DND-41 (cell line): ENCODE results near the gene SSUH2.

Experiments
- ATAC-seq: fragments of 200-7000 bp; cut with Tn5 transposase; 3 replicates; pipeline ENCODE4 v1.9.1; 2021; ENCODE audit warnings: low read depth; ENCODE audit not compliant: insufficient read depth
- DNase-seq: peaks from one replicate; pipeline ENCODE4 v3.0.0-alpha.2; 2020
- H2AFZ ChIP-seq: 2 replicates; pipeline ENCODE4 v1.6.0; 2012; ENCODE audit warnings: low read depth, low read length
- H3K27ac ChIP-seq: 2 replicates; pipeline ENCODE4 v1.5.1; 2012; ENCODE audit warnings: low read length, inconsistent platforms
- H3K27me3 ChIP-seq: fragments of 200-600 bp; sonication (generic); 2 replicates; pipeline ENCODE4 v1.6.0; 2012; ENCODE audit warnings: low read length, mild to moderate bottlenecking, inconsistent platforms; ENCODE audit not compliant: insufficient read depth, poor library complexity
- H3K36me3 ChIP-seq: 2 replicates; pipeline ENCODE4 v1.5.1; 2012; ENCODE audit warnings: low read length, inconsistent platforms; ENCODE audit not compliant: insufficient read depth
- H3K4me1 ChIP-seq: 2 replicates; pipeline ENCODE4 v1.5.1; 2012; ENCODE audit warnings: mild to moderate bottlenecking, low read length; ENCODE audit not compliant: insufficient read depth
- H3K4me2 ChIP-seq: 2 replicates; pipeline ENCODE4 v1.6.0; 2012; ENCODE audit warnings: mild to moderate bottlenecking, moderate library complexity, low read length, inconsistent platforms; ENCODE audit not compliant: insufficient read depth
- H3K4me3 ChIP-seq, 2 experiments: fragments of 200-600 bp in 1 of 2; shearing (Covaris generic) in 1 of 2; 2 replicates each; pipeline ENCODE4 v1.5.1; 2012 to 2016; ENCODE audit warnings: inconsistent platforms in 2 of 2, low read length in 2 of 2, mild to moderate bottlenecking in 2 of 2, low read depth in 1 of 2, moderate library complexity in 1 of 2
- H3K79me2 ChIP-seq: 2 replicates; pipeline ENCODE4 v1.6.0; 2012; ENCODE audit warnings: low read length, inconsistent platforms; ENCODE audit not compliant: insufficient read depth
- H3K9ac ChIP-seq: 2 replicates; pipeline ENCODE4 v1.6.0; 2012; ENCODE audit warnings: low read depth, mild to moderate bottlenecking, inconsistent platforms, low read length, moderate library complexity
- H3K9me3 ChIP-seq: 2 replicates; pipeline ENCODE4 v1.5.1; 2012; ENCODE audit warnings: low read length, moderate library complexity, mild to moderate bottlenecking, inconsistent platforms; ENCODE audit not compliant: insufficient read depth, severe bottlenecking
- H4K20me1 ChIP-seq: 2 replicates; pipeline ENCODE4 v1.6.0; 2012; ENCODE audit warnings: low read length; ENCODE audit not compliant: insufficient read depth
- CTCF ChIP-seq: IDR thresholded peaks from 2 replicates; pipeline ENCODE4 v1.5.1; 2012; ENCODE audit warnings: borderline replicate concordance, low read length, moderate library complexity, mild to moderate bottlenecking; ENCODE audit not compliant: poor library complexity, severe bottlenecking; ENCODE audit errors: extremely low read depth
- EZH2 ChIP-seq: IDR thresholded peaks from 3 replicates; pipeline ENCODE4 v1.6.1; 2012; ENCODE audit warnings: borderline replicate concordance, low read depth, mild to moderate bottlenecking, moderate library complexity, low read length, inconsistent platforms; ENCODE audit not compliant: severe bottlenecking

The SSUH2 gene

GRCh38 chr3:8579096-8579495 is 65.5 kb downstream of the SSUH2 start:
- no peaks in the 10 kb centered on the region for H3K9me3 ChIP-seq
- H4K20me1 ChIP-seq, result no peaks in the 10 kb centered on the region
- H3K79me2 ChIP-seq, result no peaks in the 10 kb centered on the region
- no peaks in the 10 kb centered on the region for H3K36me3 ChIP-seq
- H2AFZ ChIP-seq, result no peak overlapping the region
- no peak overlapping the region for H3K4me2 ChIP-seq
- no peaks in the 10 kb centered on the region for H3K27me3 ChIP-seq
- ATAC-seq (no peak), DNase-seq (no peak)
- H3K9ac ChIP-seq, result no peak overlapping the region
- no peak for TF ChIP-seq CTCF
- H3K4me3 ChIP-seq, result no peak overlapping the region
- no peaks in the 10 kb centered on the region for H3K4me1 ChIP-seq
- H3K27ac ChIP-seq, result no peak overlapping the region

GRCh38 chr3:8578282-8578681 is 66.3 kb downstream of the SSUH2 start:
- Histone ChIP-seq H4K20me1 (no peaks in the 10 kb centered on the region), H3K4me3 (no peak overlapping the region), H3K4me1 (no peaks in the 10 kb centered on the region), H3K9ac (no peak overlapping the region), H3K27me3 (no peaks in the 10 kb centered on the region), H3K4me2 (no peak overlapping the region), H3K79me2 (no peaks in the 10 kb centered on the region), H2AFZ (no peak overlapping the region), H3K27ac (no peak overlapping the region), H3K9me3 (no peaks in the 10 kb centered on the region), H3K36me3 (no peaks in the 10 kb centered on the region)
- TF ChIP-seq CTCF, result no peak
- TF ChIP-seq EZH2, result no peak
- ATAC-seq (no peak), DNase-seq (no peak)

- H3K9ac ChIP-seq, result no peak overlapping the region
- no peak for ATAC-seq
- no peak overlapping the region for H3K4me3 ChIP-seq
- no peaks in the 10 kb centered on the region for H3K4me1 ChIP-seq
- H3K79me2 ChIP-seq, result no peaks in the 10 kb centered on the region
- no peak overlapping the region for H2AFZ ChIP-seq
- no peak overlapping the region for H3K27ac ChIP-seq
- TF ChIP-seq CTCF (no peak), EZH2 (no peak)
- no peaks in the 10 kb centered on the region for H3K9me3 ChIP-seq
- H3K4me2 ChIP-seq, result no peak overlapping the region
- no peaks in the 10 kb centered on the region for H4K20me1 ChIP-seq
- no peaks in the 10 kb centered on the region for H3K27me3 ChIP-seq
- no peaks in the 10 kb centered on the region for H3K36me3 ChIP-seq
- no peak for DNase-seq
These were observed 67.6 kb downstream of the SSUH2 start for GRCh38 chr3:8576841-8577571.
